Measurements from ENCODE around the gene ALK. TPM values are rescaled to one million over a fixed set of nuclear protein-coding genes. Genes with fewer than 3 reads are reported as not detected.

The ALK gene
- total RNA-seq, 1 donor from 2014 or later, result not detected

DNA sequence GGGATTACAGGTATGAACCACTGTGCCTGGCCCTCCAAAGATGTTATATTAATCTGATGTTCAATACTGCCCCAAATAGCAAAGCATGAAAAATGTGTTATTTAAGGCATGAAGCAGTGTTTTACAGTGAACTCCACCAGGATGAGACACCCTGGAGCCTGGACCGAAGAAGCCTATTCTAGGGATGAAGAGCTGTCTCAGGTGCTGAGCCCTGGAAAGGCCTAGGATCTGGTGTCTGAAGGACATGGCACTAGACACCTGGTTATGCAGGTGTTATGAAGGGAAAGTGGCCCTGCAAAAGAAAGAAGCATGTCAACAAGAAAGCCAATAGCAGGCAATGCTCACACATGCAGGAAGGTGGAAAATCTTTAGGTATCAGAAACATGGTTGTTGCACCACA lies 431.8 kb downstream of the ALK start:
- H3K4me3 Mint-ChIP-seq, result no peak overlapping the region
- no peak for DNase-seq (ENCODE audit: low spot score)
- H3K27me3 Mint-ChIP-seq (ENCODE audit: insufficient read depth), result peaks cover 7% of the 10 kb centered on the region
- H3K4me1 Mint-ChIP-seq (ENCODE audit: low read depth), result no peaks in the 10 kb centered on the region
- no peaks in the 10 kb centered on the region for H3K36me3 Mint-ChIP-seq (ENCODE audit: low read depth)
- no peaks in the 10 kb centered on the region for H3K9me3 Mint-ChIP-seq
- H3K27ac Mint-ChIP-seq, result no peak overlapping the region
- intact Hi-C loops (cut with micrococcal nuclease), result no loop called here

DNA sequence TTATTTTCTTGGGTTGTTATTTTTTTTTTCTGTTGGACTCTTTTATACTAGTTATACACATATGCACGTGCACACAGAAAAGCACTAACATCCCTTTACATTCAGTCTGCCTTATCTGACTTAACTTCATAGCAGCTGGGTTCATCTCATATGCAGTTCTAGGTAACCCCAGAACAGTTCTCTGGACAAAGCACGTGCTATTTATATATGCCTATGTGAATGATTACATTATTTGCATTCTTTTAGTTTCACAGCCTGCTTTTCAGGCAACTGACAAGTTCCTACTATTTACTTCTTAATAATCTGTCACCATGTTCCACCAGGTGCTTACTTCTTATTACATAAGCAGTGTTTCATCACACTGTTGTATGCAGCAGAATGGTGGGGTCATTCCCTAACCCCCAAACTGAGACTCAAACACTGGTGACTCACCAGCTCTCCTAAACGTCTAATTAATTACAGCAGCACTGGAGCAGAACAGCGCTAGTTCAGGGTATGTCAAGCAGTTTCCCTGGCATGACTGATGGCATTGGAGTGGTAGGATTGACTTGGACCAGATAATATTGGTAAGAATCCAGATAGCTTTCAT lies 433.3 kb downstream of the ALK start:
- H3K4me1 Mint-ChIP-seq (ENCODE audit: low read depth), result no peaks in the 10 kb centered on the region
- no peaks in the 10 kb centered on the region for H3K36me3 Mint-ChIP-seq (ENCODE audit: low read depth)
- intact Hi-C loops (cut with micrococcal nuclease), result no loop called here
- no peak overlapping the region for H3K4me3 Mint-ChIP-seq
- no peaks in the 10 kb centered on the region for H3K9me3 Mint-ChIP-seq
- DNase-seq (ENCODE audit: low spot score), result no peak
- H3K27me3 Mint-ChIP-seq (ENCODE audit: insufficient read depth), result peaks cover 7% of the 10 kb centered on the region
- no peak overlapping the region for H3K27ac Mint-ChIP-seq

DNA sequence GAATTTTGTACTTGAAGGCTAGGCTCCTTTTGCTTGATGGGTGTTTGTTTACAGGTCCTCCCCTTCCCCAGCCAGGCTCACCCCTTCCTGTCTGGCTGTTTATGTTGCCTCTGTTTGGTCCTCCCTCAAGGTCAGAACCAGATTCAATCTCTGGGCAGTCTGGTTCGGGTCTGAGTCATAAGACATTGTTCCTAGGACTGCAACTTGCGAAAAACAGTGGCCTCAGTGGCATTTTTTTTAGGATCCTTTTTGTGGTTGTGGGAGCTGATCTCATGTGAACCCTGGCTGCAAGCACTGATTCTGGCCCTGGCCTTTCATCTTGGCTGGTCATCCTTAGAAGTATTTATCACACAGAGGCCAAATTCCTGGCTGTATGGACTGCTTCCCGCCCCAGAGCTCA lies 435.8 kb downstream of the ALK start:
- Mint-ChIP-seq H3K36me3 (ENCODE audit: low read depth) (no peaks in the 10 kb centered on the region), H3K4me1 (ENCODE audit: low read depth) (no peaks in the 10 kb centered on the region), H3K4me3 (no peak overlapping the region), H3K27me3 (ENCODE audit: insufficient read depth) (peaks cover 11% of the 10 kb centered on the region), H3K9me3 (no peaks in the 10 kb centered on the region), H3K27ac (no peak overlapping the region)
- no peak for DNase-seq (ENCODE audit: low spot score)
- intact Hi-C loops (cut with micrococcal nuclease), result no loop called here

DNA sequence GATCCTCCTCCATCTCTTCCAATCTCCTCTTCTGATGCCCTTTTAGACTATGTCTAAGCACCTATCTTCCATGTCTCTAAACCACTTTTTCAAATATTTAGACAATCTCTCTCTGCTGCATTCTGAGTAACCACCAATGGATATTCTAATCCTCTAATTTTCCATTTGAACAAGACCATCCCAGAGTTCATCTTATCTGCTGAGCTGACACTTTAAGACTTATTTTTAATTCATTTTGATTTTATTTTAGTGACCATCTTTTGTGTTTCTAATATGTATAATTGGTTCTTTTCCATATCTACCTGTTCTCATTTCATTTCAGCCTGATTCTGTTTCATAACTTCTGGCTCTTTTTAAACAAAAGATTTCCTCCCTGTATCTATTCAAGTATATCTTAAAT lies 436.3 kb downstream of the ALK start:
- H3K27ac Mint-ChIP-seq, result no peak overlapping the region
- H3K36me3 Mint-ChIP-seq (ENCODE audit: low read depth), result no peaks in the 10 kb centered on the region
- DNase-seq (ENCODE audit: low spot score), result no peak
- H3K27me3 Mint-ChIP-seq (ENCODE audit: insufficient read depth), result peaks cover 11% of the 10 kb centered on the region
- intact Hi-C loops (cut with micrococcal nuclease), result no loop called here
- H3K9me3 Mint-ChIP-seq, result no peaks in the 10 kb centered on the region
- no peak overlapping the region for H3K4me3 Mint-ChIP-seq
- no peaks in the 10 kb centered on the region for H3K4me1 Mint-ChIP-seq (ENCODE audit: low read depth)

DNA sequence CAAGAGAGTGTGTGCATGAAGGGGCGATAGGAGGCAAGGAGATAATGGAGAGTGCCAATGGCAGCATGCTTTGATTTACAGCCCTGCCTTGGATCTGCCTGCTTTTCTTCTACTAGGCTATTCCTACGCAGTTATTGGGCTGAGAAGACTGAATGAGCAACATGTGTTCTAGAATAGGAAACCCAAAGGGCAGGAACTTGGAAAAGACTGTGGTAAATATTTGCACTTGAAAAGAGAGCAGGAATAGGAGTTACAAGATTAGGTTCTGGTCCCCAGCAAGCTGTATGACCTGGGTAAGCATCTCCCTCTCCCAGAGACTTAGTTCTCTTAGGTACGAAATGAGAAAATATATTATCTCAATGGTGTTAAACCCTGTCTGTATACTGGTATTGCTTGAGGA lies 438.5 kb downstream of the ALK start:
- no peak for DNase-seq (ENCODE audit: low spot score)
- intact Hi-C loops (cut with micrococcal nuclease), result no loop called here
- Mint-ChIP-seq H3K4me1 (ENCODE audit: low read depth) (no peaks in the 10 kb centered on the region), H3K9me3 (no peaks in the 10 kb centered on the region), H3K27me3 (ENCODE audit: insufficient read depth) (peaks cover 15% of the 10 kb centered on the region), H3K4me3 (no peak overlapping the region), H3K36me3 (ENCODE audit: low read depth) (no peaks in the 10 kb centered on the region), H3K27ac (no peak overlapping the region)

DNA sequence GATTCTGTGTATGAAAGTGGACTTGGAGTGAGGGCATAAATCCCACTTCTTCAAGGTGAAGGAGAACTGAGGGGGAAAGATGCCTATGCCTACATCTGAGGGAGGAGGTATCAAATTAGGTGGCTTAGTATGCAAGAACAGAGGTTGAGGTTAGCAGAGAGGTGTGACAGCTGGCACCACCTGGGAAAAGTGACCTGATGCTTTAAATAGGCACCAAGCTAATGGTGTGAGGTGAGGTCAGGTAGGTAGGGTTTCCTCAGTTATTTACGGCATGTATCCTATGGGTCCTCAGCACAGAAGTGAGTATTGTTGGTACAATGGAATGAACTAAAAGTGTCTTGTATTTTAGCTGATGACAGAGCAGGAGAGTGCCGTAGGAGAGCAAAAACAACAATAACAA lies 439.0 kb downstream of the ALK start:
- Mint-ChIP-seq H3K9me3 (no peaks in the 10 kb centered on the region), H3K4me1 (ENCODE audit: low read depth) (no peaks in the 10 kb centered on the region), H3K4me3 (no peak overlapping the region), H3K27ac (no peak overlapping the region), H3K27me3 (ENCODE audit: insufficient read depth) (peaks cover 15% of the 10 kb centered on the region), H3K36me3 (ENCODE audit: low read depth) (no peaks in the 10 kb centered on the region)
- intact Hi-C loops (cut with micrococcal nuclease), result no loop called here
- DNase-seq (ENCODE audit: low spot score), result no peak

DNA sequence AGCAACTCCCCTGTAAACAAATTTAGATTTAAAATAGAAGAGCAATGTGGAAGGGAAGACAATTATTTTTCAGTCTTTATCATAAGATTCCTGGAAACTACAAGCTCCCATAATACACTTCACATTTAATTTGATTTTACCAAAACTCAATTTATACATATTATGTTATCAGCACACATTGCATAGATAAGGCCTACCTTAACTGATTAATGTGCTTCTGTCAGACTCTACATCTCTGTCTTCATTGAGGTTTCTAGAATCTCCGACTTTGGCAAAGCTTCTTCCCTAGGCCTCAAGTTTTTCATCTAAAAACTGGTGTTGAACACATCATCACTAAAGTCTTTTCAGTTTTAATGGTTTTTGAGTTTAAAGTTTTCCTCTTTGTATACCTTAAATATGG lies 440.1 kb downstream of the ALK start:
- no peak for DNase-seq (ENCODE audit: low spot score)
- H3K36me3 Mint-ChIP-seq (ENCODE audit: low read depth), result no peaks in the 10 kb centered on the region
- no peak overlapping the region for H3K4me3 Mint-ChIP-seq
- intact Hi-C loops (cut with micrococcal nuclease), result no loop called here
- H3K27me3 Mint-ChIP-seq (ENCODE audit: insufficient read depth), result peaks cover 15% of the 10 kb centered on the region
- no peaks in the 10 kb centered on the region for H3K9me3 Mint-ChIP-seq
- H3K27ac Mint-ChIP-seq, result no peak overlapping the region
- H3K4me1 Mint-ChIP-seq (ENCODE audit: low read depth), result no peaks in the 10 kb centered on the region

DNA sequence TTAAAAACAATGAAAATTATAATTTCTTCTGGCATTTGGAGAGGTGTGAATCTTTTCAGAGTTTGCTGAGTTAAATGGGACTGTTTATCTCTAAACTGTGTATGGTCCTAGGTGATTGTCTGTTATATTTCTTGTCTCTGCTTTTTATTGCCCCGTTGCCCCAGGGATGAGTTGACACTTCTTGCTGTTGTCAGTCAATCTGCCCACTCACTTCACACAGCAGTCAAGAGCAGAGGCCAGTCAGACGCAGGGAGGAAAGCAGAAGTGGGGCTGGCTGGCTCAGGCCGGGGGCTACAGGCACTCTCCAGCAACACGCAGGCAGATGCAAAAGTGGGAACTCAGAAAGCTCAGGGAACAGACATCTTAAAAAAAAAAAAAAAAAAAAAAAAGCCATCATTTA lies 441.0 kb downstream of the ALK start:
- no peaks in the 10 kb centered on the region for H3K4me1 Mint-ChIP-seq (ENCODE audit: low read depth)
- H3K9me3 Mint-ChIP-seq, result no peaks in the 10 kb centered on the region
- H3K36me3 Mint-ChIP-seq (ENCODE audit: low read depth), result no peaks in the 10 kb centered on the region
- H3K27me3 Mint-ChIP-seq (ENCODE audit: insufficient read depth), result peaks cover 15% of the 10 kb centered on the region
- no peak overlapping the region for H3K4me3 Mint-ChIP-seq
- no peak overlapping the region for H3K27ac Mint-ChIP-seq
- intact Hi-C loops (cut with micrococcal nuclease), result no loop called here
- DNase-seq (ENCODE audit: low spot score), result no peak

DNA sequence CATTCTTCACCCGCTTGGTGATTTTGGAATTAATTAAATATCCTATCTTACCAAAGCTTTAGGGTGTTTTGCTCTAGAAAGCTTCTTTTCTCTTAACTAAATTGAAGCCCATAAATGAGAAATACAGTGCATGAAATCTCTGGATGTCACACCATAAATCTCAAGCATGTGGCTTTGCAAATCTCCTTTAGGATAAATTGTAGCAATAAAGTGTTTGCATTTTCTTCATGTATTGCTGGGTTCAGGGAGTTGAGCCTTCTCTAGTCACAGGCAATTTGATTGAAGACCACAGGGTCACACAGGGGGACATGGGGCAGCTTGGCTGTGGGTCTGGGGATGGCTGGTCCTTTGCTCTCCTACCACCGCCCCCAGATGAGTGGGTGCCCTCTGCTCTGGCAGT lies 442.0 kb downstream of the ALK start:
- no peaks in the 10 kb centered on the region for H3K36me3 Mint-ChIP-seq (ENCODE audit: low read depth)
- H3K27ac Mint-ChIP-seq, result no peak overlapping the region
- H3K9me3 Mint-ChIP-seq, result no peaks in the 10 kb centered on the region
- no peaks in the 10 kb centered on the region for H3K4me1 Mint-ChIP-seq (ENCODE audit: low read depth)
- H3K4me3 Mint-ChIP-seq, result no peak overlapping the region
- H3K27me3 Mint-ChIP-seq (ENCODE audit: insufficient read depth), result peaks cover 13% of the 10 kb centered on the region
- intact Hi-C loops (cut with micrococcal nuclease), result no loop called here
- no peak for DNase-seq (ENCODE audit: low spot score)

DNA sequence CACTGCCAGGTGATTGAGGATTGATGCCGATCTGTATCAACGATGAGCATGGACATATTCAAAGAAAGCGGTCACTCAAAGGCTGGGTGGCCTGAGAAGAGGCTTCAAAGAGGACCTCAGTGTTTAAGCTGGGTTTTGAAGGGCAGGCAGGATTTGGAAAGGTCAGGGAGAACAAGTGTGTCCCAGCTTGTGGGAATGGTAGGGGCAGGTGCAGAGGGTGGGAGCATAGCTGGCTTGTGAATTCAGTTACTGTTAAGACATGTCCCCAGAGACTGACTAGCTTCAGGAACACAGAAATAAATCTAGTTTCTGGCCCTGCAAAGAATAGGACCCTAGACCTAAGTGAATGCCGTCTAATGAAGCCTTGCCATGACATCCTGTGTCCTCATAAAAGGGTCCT lies 442.7 kb downstream of the ALK start:
- Mint-ChIP-seq H3K27me3 (ENCODE audit: insufficient read depth) (peaks cover 13% of the 10 kb centered on the region), H3K4me1 (ENCODE audit: low read depth) (no peaks in the 10 kb centered on the region), H3K9me3 (no peaks in the 10 kb centered on the region), H3K36me3 (ENCODE audit: low read depth) (no peaks in the 10 kb centered on the region), H3K4me3 (no peak overlapping the region), H3K27ac (no peak overlapping the region)
- no peak for DNase-seq (ENCODE audit: low spot score)
- intact Hi-C loops (cut with micrococcal nuclease), result no loop called here

DNA sequence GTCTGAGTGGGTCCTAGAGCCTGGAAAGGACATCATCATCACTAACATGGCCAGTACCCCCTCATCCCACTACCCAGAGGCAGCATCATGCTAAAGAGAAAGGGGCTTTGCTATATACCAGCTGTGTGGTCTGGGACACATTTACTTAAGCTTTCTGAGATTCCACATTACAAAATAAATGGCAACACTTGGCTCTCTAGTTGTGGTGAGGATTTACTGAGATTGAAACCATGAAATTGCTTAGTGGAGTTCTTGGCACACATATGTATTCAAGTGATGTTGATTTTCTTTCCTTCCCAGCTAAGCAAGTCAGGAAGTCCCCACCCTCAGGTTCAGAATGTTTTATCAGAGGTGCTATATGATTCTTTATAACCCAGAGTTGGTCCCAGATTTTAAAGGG lies 444.2 kb downstream of the ALK start:
- no peak overlapping the region for H3K27ac Mint-ChIP-seq
- intact Hi-C loops (cut with micrococcal nuclease), result no loop called here
- H3K4me3 Mint-ChIP-seq, result no peak overlapping the region
- no peaks in the 10 kb centered on the region for H3K4me1 Mint-ChIP-seq (ENCODE audit: low read depth)
- DNase-seq (ENCODE audit: low spot score), result no peak
- peaks cover 13% of the 10 kb centered on the region for H3K27me3 Mint-ChIP-seq (ENCODE audit: insufficient read depth)
- no peaks in the 10 kb centered on the region for H3K9me3 Mint-ChIP-seq
- no peaks in the 10 kb centered on the region for H3K36me3 Mint-ChIP-seq (ENCODE audit: low read depth)

DNA sequence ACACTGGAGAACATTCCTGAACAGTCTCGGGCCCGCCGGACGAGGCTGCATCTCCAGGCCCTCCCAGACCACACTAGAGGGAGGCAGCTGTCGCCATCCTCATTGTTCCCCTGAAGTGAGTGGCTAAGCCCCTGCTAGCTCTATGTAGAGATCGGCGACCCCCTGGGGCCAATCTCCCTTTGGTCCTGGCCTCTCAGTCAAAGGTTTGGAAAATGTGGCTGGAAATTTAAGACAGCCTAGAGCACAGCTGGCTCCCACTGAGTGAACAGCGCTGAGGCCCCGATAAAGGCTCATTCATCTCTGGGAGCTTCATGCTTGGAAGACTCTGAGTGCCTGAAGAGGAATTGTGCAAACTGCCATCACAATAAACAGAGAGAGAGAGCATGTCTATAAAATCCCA lies 445.9 kb downstream of the ALK start:
- H3K9me3 Mint-ChIP-seq, result no peaks in the 10 kb centered on the region
- peaks cover 10% of the 10 kb centered on the region for H3K27me3 Mint-ChIP-seq (ENCODE audit: insufficient read depth)
- H3K4me3 Mint-ChIP-seq, result no peak overlapping the region
- no peaks in the 10 kb centered on the region for H3K4me1 Mint-ChIP-seq (ENCODE audit: low read depth)
- no peak overlapping the region for H3K27ac Mint-ChIP-seq
- DNase-seq (ENCODE audit: low spot score), result no peak
- intact Hi-C loops (cut with micrococcal nuclease), result no loop called here
- no peaks in the 10 kb centered on the region for H3K36me3 Mint-ChIP-seq (ENCODE audit: low read depth)

DNA sequence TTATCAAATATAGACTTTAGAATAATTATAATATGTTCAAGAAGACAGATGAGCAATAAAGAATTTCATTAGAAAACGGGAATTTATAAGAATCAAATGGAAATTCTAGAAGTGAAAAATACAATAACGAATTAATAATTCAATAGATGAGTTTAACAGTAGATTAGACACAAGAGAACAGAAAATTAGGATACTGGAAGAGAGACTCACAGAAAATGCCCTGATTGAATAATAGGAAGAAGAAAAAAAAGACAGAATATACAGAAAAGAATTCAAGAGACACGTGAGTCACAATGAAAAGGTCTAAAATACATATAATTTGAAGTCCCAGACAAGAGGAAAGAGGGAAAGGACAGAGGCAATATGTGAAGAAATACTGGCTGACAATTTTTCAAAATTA lies 451.4 kb downstream of the ALK start:
- Mint-ChIP-seq H3K36me3 (ENCODE audit: low read depth) (no peaks in the 10 kb centered on the region), H3K27me3 (ENCODE audit: insufficient read depth) (peaks cover 6% of the 10 kb centered on the region), H3K27ac (no peak overlapping the region), H3K4me1 (ENCODE audit: low read depth) (no peaks in the 10 kb centered on the region), H3K9me3 (peaks cover 9% of the 10 kb centered on the region), H3K4me3 (no peak overlapping the region)
- intact Hi-C loops (cut with micrococcal nuclease), result no loop called here
- DNase-seq (ENCODE audit: low spot score), result no peak

DNA sequence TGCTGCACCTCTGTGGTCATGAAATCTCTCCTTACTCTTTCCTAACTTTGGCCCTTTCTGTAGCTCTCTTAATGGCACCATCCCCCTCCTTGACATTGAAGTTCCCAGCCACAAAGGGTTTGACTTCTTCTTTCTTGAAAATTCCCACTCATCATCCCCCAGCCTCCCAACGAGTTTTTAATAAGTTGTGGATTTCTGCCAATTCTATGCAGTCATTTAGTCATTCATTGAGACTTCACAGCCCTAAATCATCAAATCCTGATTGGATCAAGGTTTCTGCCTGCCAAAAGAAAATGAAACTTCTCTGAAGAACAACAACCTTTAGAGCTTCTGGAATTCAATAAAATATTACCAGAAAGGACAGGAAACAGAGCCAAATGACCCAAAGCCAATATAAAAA lies 451.9 kb downstream of the ALK start:
- no peak overlapping the region for H3K4me3 Mint-ChIP-seq
- DNase-seq (ENCODE audit: low spot score), result no peak
- H3K27ac Mint-ChIP-seq, result no peak overlapping the region
- intact Hi-C loops (cut with micrococcal nuclease), result no loop called here
- no peaks in the 10 kb centered on the region for H3K36me3 Mint-ChIP-seq (ENCODE audit: low read depth)
- H3K9me3 Mint-ChIP-seq, result peaks cover 9% of the 10 kb centered on the region
- H3K4me1 Mint-ChIP-seq (ENCODE audit: low read depth), result no peaks in the 10 kb centered on the region
- H3K27me3 Mint-ChIP-seq (ENCODE audit: insufficient read depth), result peaks cover 10% of the 10 kb centered on the region
